ENCODE results near the gene MUS81. TPM values are rescaled to one million over a fixed set of nuclear protein-coding genes. Genes with fewer than 3 reads are reported as not detected.

The MUS81 gene, protein sequence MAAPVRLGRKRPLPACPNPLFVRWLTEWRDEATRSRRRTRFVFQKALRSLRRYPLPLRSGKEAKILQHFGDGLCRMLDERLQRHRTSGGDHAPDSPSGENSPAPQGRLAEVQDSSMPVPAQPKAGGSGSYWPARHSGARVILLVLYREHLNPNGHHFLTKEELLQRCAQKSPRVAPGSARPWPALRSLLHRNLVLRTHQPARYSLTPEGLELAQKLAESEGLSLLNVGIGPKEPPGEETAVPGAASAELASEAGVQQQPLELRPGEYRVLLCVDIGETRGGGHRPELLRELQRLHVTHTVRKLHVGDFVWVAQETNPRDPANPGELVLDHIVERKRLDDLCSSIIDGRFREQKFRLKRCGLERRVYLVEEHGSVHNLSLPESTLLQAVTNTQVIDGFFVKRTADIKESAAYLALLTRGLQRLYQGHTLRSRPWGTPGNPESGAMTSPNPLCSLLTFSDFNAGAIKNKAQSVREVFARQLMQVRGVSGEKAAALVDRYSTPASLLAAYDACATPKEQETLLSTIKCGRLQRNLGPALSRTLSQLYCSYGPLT
- total RNA-seq, result 31.1 and 35.2 TPM in 2 replicates

DNA sequence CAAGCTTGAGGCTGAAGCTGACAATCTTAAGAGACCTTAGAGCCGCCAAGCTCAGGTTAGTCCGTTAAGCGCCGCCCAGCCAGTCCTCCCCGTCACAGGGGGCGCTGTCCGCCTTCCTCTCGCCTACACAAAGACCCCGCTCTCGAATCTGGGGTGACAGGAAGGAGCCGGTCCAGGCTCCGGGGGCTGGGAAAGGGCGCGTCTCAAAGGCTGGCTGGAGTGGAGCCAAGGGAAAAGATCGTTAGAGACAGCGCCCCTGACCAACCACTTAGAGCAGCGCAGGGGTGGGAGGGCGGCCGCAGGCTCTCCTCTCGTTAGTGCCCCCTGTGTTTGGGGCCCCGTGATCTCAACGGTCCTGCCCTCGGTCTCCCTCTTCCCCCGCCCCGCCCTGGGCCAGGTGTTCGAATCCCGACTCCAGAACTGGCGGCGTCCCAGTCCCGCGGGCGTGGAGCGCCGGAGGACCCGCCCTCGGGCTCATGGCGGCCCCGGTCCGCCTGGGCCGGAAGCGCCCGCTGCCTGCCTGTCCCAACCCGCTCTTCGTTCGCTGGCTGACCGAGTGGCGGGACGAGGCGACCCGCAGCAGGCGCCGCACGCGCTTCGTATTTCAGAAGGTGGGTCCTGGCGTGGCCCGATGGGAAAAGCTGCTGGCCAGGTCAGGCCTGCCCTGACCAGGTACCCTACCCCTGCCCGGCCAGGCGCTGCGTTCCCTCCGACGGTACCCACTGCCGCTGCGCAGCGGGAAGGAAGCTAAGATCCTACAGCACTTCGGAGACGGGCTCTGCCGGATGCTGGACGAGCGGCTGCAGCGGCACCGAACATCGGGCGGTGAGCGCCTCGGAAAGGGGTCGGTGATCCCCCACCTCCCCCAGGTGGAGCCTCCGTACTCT lies at the start of gene MUS81:
TSS of gene MUS81 (plus strand) at position 156 of the 887 bp plus-strand sequence. CDS start at position 477, 321 bp downstream.

DNA sequence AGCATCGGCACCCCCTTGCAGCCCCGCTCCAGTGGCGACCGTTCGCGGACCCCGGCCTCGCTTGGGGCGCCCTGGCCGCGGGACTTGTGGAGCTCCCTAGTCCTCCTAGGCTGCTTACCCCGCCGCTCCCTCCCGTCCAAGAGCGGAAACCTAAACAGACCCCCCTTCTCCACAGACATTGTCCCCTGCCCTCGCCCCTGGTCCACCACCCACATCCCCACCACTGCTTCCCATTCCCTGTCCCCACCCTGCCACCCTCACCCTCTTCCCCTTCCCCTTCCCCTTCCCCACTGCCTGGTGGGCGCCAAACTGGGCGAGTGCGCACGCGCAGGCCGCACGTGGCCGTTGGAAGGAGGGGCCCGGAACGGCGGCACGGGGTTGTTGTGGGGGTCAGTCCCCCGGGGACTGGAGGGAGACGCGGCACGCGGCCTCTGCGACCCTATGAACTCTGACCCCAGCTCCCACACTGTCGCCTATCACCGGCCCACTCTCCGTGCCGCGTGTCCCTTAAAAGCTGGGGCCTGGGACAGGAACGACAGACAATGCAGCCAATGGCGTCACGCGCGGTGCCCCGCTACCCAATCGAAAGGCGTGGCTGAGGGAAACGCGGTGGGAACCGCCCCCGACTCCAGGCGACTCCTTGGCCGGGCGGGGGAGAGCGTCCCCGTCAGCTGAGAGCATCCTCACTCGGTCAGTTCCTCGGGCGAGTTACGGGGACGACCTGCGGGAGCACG lies 26.8 kb upstream of the MUS81 start, which contains the start of gene SNX32:
TSS of gene SNX32 (plus strand) at position 667 of the 734 bp plus-strand sequence. CDS start 103 bp downstream, outside the sequence.

DNA sequence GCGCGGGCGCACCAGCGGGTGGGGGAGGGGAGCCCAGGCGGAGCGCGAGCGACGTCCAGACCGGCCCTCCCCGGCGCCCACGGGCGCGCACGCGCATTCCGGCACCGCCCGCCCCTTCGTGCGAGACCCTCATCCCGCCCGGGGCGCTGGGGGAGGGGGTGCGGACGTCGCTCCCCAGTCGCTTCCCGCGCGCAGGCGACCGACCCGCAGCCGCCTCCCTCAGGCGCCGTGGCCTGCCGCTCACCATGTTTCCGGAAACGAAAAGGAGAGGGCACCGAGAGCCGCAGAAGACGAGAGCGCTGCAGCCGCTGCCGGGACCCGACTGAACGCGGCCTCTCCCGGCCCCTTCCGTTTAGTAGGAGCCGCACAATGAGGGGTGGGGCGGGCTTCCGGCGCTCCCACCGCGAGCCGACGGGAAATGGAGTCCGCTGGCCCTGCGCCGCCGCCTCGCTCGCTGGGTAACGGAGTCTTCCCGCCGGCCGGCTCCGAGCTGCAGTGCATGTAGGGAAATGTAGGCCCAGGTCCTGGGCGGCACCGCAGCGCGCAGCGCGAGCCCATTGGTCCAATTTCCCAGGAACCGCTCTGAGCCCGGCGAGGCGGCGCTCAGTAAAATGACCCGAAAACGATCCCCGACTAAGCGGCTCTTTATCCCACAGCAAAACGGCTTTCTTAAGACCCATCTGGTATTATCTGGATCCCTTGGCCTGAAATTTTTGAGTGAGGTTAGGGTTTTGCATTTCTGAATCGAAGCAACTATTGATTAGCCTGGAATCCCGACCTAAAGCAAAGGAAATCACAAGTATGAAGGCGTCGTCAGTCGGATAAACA lies 2.2 kb upstream of the MUS81 start, which contains the start of gene CFL1:
TSS of gene CFL1 (minus strand) at position 328 of the 828 bp plus-strand sequence. CDS start at position 247, 81 bp downstream.

DNA sequence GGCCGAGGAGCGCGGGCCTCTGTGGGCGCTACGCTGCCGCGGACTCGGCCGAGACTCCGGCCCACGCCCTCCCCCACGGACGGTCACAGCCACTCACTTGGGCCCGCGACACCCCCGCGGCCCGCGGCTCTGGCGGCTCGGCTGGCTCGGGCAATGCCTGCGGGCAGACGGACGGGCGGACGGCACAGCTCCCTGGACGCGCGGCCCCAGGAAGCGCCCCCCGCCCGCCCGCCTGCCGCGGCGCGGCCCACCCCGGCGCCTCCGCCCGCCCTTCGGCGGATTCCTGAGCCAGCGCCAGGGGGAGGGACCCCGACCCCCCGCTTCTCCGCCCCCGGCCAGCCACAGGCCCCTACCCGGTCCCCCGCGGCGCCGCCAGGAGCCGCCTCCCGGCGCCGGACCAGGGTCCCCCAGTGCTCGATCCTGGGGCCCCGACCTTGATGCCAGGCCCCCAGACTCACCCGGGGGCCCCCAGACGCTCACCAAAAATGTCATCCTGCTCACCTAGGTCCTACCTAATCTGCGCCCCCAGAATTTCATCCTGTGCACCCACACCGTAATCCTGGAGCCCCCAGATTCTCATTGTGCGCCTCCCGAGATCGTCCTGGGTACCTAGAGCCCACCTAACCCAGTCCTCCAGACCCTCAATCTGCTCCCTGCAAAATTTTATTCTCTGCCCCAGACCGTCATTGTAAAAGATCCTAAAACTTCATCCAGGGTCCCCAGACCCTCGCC lies 12.5 kb downstream of the MUS81 start, which contains the start of gene EFEMP2:
TSS of gene EFEMP2 (minus strand) at position 215 of the 732 bp plus-strand sequence. CDS start 446 bp downstream, outside the sequence.

DNA sequence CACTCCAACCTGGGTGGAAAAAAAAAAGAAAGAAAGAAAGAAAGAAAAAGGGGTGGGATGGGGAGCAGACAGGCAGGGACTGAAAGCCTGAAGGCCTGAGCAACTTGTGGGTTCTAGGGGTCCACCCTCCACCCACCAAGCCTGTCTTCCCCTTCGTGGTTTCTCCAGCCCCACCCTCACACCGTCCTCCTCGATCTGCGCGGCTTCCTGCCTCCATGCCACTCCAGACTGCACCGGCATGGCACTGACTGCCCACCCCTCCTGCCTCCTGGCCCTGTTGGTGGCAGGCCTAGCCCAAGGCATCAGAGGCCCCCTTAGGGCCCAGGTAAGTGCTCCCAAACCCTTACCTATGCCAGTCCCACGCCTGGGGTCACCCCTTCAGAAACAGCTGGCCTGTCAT lies 19.4 kb downstream of the MUS81 start, which contains the start of gene CTSW:
TSS of gene CTSW (plus strand) at position 221 of the 400 bp plus-strand sequence. CDS start at position 239, 18 bp downstream.

DNA sequence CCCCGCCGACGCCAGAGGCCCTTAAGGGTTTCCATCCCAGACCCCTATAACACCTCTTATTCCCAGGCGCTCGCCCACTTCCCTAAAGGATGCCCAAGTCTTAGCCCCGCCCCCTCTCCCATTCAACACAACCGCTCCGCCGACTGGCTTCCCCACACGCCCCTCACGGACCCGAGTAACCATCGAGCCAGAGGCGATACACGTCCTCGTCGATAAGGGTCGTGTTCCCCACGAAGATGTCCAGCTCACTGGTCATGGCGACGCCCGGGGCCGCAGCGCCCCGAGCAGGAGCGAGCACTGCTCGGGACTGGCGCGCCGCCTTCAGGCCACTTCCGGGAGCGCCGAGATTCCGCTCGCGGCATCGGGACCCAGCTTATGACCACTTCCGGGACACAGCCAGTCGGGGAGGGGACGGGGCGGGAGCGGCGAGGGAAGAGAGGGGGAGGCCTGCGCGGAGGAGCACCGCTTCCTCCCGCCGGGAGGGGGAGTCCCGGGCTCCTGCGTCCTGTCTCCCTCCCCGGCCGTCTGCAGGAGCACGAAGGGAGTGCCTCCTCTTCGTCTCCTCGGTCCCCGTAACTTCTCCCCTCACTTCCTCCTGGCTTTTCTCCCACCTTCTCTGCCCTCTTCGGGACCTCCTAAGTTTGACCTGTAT lies 28.1 kb downstream of the MUS81 start, which contains the start of gene FIBP:
TSS of gene FIBP (minus strand) at position 309 of the 652 bp plus-strand sequence. CDS start at position 256, 53 bp downstream.

DNA sequence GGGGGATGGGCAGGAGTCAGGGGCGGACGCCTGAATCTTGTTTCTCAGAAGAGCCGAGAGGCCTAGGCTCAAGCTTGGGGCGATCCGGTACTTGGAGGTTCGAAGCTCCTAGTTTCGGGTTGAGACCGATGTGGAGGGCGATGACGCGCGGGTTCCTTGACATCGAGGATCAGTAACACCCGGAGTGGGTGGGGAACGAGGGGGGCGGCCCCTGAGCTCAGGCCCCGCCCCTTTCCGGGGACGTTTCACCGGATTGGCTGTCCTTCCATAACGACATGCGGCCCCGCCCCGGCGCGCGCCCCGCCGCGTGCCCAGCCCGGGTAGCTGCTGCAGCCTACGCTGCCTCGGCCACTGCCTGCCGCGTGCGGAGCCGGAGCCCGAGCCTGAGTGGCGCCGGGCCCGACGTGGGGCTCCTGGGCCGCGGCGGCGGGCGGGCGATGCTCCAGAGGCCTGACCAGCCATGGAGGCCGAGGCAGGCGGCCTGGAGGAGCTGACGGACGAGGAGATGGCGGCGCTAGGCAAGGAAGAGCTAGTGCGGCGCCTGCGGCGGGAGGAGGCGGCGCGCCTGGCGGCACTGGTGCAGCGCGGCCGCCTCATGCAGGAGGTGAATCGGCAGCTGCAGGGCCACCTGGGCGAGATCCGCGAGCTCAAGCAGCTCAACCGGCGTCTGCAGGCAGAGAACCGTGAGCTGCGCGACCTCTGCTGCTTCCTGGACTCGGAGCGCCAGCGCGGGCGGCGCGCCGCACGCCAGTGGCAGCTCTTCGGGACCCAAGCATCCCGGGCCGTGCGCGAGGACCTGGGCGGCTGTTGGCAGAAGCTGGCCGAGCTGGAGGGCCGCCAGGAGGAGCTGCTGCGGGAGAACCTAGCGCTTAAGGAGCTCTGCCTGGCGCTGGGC lies 30.3 kb downstream of the MUS81 start, which contains the start of gene CCDC85B:
TSS of gene CCDC85B (plus strand) at position 350 of the 895 bp plus-strand sequence. CDS start at position 461, 111 bp downstream.

DNA sequence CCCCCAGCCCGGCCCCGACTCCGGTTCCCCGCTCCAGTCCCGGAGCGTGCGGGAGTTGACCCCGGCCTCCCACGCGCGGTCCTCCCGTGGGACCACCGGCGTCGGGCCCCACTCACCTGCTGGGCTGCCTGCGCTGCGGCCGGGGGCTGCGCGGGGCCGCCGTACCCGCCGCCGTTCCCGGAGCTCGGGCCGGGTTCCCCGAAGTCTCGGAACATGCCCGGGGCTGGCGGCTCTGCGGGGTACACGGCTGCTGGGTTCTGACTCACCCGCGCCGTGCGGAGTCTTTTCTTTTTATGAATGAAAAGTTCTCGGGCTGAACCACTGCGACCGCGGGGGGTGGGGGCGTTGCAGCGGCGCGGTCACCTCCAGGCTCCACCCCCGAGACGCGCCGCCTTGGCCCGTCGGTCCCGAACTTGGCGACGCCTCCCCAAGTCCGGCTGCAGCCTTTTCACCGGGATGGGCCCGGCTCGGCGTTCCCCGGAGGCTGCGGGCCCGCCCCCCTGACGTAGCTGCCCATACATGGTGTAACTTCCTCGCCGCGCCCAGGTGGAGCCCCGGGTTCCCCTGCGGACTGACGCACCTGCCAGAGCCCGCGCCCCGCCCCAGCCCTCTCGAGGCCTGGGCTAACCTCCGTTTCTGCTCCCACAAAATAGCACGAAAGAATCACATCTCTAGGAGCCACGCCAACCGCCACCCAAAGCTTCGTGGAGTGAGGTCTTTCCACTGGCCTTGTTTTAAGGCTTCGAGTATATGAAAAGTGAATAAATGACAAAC lies 40.1 kb downstream of the MUS81 start, which contains the start of gene FOSL1:
TSS of gene FOSL1 (minus strand) at position 264 of the 774 bp plus-strand sequence. CDS start at position 215, 49 bp downstream.

Other genes starting within 250 kb of the MUS81 start
- gene MAP3K11, start 246.2 kb upstream of the MUS81 start, total RNA-seq, result 55.4 and 62.3 TPM in 2 replicates
- 11.4 and 11.8 TPM in 2 replicates for gene PCNX3, start 244.7 kb upstream of the MUS81 start, total RNA-seq
- 41.6 and 57.3 TPM in 2 replicates for gene SIPA1, start 222.3 kb upstream of the MUS81 start, total RNA-seq
- 14.4 and 15.2 TPM in 2 replicates for gene RELA, start 197.5 kb upstream of the MUS81 start, total RNA-seq
- gene KAT5, start 148.2 kb upstream of the MUS81 start, total RNA-seq, result 37.0 and 43.6 TPM in 2 replicates
- gene RNASEH2C, start 139.6 kb upstream of the MUS81 start, total RNA-seq, result 52.2 and 55.8 TPM in 2 replicates
- gene AP5B1, start 79.5 kb upstream of the MUS81 start, total RNA-seq, result 8.0 and 8.5 TPM in 2 replicates
- gene OVOL1, start 73.4 kb upstream of the MUS81 start, total RNA-seq, result not detected in 2 replicates
- gene SNX32, start 26.5 kb upstream of the MUS81 start, total RNA-seq, result 0.22 and 0.52 TPM in 2 replicates
- 806 and 989 TPM in 2 replicates for gene CFL1, start 2.3 kb upstream of the MUS81 start, total RNA-seq
- 26.3 and 28.1 TPM in 2 replicates for gene EFEMP2, start 12.4 kb downstream of the MUS81 start, total RNA-seq
- gene CTSW, start 19.4 kb downstream of the MUS81 start, total RNA-seq, result 0.17 and 0.33 TPM in 2 replicates
- gene FIBP, start 28.0 kb downstream of the MUS81 start, total RNA-seq, result 135 and 155 TPM in 2 replicates
- gene CCDC85B, start 30.2 kb downstream of the MUS81 start, total RNA-seq, result 34.1 and 38.2 TPM in 2 replicates
- gene FOSL1, start 40.0 kb downstream of the MUS81 start, total RNA-seq, result 0.76 and 1.5 TPM in 2 replicates
- gene C11orf68, start 58.6 kb downstream of the MUS81 start, total RNA-seq, result 15.7 and 16.7 TPM in 2 replicates
- gene DRAP1, start 59.0 kb downstream of the MUS81 start, total RNA-seq, result 94.6 and 110 TPM in 2 replicates
- gene TSGA10IP, start 85.0 kb downstream of the MUS81 start, total RNA-seq, result not detected in 2 replicates
- 33.8 and 34.3 TPM in 2 replicates for gene SART1, start 101.3 kb downstream of the MUS81 start, total RNA-seq
- 25.1 and 27.2 TPM in 2 replicates for gene EIF1AD, start 141.7 kb downstream of the MUS81 start, total RNA-seq
- gene BANF1, start 142.1 kb downstream of the MUS81 start, total RNA-seq, result 17.5 and 20.4 TPM in 2 replicates
- gene CST6, start 151.6 kb downstream of the MUS81 start, total RNA-seq, result 0.11 and 0.34 TPM in 2 replicates
- 0.26 TPM in 1 of 2 replicates, not detected in the other for gene CATSPER1, start 166.0 kb downstream of the MUS81 start, total RNA-seq
- gene GAL3ST3, start 188.7 kb downstream of the MUS81 start, total RNA-seq, result 0.09 and 0.11 TPM in 2 replicates
- gene SF3B2, start 191.9 kb downstream of the MUS81 start, total RNA-seq, result 69.2 and 74.9 TPM in 2 replicates
- 19.5 and 30.9 TPM in 2 replicates for gene PACS1, start 209.8 kb downstream of the MUS81 start, total RNA-seq